Central memory CD4-positive, alpha-beta T cell (primary cell): ENCODE measurements around the gene CENPP.

Experiments used
- DNase-seq: peaks from one replicate; pipeline ENCODE4 v3.0.0; 2022

Gene CENPP

DNA sequence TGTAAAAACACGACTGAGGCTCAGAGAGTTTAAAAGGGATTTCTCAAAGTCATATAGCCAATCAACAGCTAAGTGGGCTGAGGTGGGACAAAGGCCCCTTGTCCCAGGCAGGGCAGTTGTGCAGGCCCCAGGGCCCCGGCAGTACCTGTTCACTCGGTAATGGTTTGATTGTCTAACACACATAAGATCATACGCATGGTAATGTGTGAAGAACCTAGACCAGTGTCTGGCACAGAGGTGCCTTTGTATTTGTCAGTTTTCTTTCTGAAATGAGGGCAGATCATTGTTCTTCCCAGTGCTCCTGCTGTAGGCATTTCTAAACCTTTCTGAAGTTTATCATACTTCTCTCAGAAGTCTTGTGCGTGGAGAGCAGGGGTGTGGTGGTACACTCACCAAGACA, 277.3 kb downstream of the CENPP start:
- DNase-seq: no peak

DNA sequence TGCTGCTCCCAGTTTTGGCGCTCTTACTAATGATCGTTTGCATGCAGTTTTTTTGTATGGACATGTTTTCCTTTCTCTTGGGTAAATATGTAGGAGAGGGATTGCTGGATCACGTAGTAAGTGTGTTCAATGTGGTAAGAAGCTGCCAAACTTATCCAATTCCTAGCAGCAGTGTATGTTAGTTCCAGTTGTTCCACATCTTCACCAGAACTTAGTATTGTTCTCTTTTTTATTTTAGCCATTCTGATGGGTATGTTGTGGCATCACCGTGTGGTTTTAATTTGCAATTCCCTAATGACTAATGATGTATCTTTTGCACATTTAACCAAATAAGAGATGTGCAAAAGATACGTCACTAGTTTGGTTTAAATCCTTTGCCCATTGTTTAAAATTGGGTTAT, 278.2 kb downstream of the CENPP start:
- no peak for DNase-seq

- DNase-seq: no peak
Measured at GRCh38 chr9:92605224-92605623, 279.5 kb downstream of the CENPP start.

DNA sequence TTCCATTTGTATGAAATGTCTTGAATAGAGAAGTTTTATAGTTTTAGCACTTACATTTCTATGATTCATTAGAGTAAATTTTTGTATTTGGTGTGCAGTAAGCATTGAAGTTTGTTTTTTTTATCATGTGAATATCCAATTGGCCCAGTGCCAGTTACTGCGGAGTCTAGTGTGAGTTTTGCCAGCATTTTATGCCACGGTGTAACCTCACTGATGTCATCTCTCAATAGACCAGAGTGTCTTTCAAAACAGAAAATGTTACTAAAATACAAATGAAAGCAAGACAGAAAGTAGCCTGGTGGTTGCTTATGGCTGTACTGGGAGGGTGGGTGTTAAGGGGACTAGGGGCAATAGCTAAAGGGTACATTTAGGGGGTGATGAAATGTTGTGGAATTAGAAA, 281.3 kb downstream of the CENPP start:
- no peak for DNase-seq

DNA sequence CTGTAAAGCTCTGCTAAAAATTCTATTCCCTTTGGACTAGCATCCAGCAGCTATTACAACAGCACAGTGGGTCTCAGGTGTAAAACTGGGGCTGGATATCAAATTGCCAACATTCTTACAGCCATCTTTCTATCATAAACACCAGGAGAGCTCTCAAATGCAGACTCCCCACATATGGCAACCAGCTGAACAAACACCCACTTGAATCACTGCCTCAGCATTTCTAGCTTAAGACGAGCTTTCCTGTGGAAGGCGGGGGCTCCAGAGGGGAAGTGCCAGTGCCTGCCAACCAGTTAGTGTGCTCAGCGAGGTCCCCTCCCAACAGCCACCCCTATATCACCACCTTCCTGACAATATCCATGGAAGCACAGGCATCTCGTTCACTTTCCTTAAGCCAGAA, 282.0 kb downstream of the CENPP start:
- DNase-seq: no peak

- no peak for DNase-seq
Measured at GRCh38 chr9:92608241-92608908, 282.6 kb downstream of the CENPP start.

DNA sequence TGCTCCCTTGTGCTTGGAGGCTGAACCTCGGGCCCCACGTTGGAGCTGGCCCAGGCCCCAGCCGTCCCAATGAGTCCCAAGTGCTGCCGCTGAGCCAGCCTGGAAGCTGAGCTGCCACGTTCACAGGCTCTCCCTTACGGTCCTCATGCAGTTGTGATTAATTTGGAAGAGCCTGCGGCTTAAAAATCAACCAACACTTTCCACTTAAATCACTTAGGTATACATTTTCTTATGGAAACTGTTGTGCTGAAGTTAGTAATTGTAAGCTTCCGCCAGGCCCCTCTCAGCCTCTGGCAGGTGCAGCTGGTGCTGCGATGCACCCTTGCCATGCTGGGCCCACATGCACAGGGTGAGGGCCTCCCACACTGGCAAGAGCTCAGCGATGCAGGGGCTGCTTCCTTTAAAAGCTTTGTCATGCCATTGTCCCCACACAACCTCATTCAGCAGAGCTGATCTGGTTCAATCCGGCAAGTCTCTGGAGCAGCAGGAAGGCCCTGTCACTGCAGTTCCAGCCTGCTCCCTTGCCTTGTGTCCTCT, 283.2 kb downstream of the CENPP start:
- DNase-seq: no peak

GRCh38 chr9:92610470-92611420, 285.0 kb downstream of the CENPP start:
- DNase-seq: no peak

- no peak for DNase-seq
Measured at GRCh38 chr9:92611621-92612285, 286.0 kb downstream of the CENPP start.

- no peak for DNase-seq
Measured at GRCh38 chr9:92612292-92612691, 286.5 kb downstream of the CENPP start.

GRCh38 chr9:92612816-92613215, 287.1 kb downstream of the CENPP start:
- no peak for DNase-seq

- no peak for DNase-seq
Measured at GRCh38 chr9:92613268-92614122, 287.7 kb downstream of the CENPP start.

- DNase-seq: no peak
Measured at GRCh38 chr9:92614123-92614510, 288.4 kb downstream of the CENPP start.

DNA sequence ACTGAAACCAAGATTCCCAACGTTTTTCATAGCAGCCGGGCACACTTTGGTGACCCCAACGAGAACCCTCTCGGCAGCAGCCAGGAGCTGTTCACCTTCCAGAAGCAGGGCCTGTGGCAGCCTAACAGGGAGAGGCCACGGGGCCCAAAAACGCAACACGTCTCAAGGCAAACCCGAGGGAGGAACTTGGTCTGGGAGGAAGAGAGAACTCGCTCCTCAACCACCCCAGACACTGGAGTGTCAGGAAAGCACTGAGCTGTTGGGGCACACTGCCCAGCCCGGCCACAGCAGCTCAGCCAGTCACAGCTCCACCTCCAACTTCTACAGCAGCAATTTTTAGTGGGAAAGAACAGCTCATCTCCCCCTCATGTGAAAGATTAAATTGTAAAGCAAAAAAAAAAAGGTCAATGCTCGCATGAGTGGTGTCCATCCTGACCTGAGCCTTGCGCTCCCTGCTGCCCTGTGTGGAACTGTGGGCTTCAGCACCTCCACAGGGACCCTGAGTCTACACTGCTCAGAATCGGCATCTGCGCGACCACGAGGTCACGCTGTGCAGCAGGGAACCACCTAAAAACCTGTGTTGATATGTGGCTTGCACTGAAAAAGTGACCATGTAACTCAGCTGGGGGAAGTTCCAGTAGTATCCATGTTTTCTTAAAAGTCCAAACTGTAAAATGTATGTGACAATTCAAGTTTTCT, 289.2 kb downstream of the CENPP start:
- no peak for DNase-seq

- no peak for DNase-seq
Measured at GRCh38 chr9:92615790-92616189, 290.0 kb downstream of the CENPP start.

GRCh38 chr9:92616199-92616641, 290.5 kb downstream of the CENPP start:
- DNase-seq: no peak

DNA sequence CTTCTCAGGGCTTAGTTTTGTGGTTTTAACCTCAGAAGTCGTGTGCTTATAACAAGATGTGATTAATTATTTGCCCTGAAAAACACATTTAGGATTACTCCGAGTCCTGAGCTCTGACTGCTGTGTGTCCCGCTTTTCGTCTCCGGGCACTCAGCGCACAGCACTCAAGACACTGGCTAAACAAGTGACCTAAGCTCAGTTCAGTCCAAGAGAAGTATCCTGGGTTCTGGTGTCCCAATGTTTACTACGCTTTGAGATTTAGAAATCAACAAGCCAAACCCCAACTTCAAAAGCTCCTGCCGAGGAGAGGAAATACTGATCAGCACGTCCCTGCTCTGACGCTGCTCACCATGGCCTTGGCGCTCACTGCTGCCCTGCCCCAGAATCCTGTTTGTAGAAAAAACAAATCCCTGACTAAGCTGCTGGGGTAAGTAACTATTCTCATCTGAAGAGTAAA, 290.9 kb downstream of the CENPP start:
- DNase-seq: no peak

DNA sequence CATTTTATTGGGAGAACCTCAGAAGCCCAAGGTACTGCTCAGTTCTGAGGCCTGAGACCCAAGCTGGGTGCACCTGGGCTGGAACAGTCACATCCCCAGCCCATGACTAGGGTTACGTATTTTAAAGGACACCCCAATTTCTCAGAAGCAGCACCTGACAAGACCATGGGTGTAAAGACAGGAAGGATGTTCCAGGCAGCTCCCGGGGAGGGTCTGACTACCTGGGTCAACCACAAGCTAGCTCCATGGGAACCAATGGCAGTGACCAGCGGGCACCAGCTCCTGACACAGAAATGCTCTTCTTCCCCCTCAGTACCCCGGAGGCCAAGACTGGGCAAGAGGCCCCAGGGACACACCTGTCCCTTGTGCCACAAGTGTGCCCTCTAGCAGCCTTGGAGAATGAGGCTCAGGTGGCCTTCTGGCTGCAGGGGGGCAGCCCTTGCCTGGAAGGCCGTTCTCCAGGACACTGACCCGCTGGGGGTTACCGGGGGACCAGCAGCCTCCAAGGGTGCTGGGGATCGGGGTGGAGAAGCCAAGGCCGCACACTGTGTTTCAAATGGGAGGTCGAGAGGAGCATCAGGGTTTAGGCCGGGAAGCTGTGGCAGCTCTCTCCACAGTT, 291.6 kb downstream of the CENPP start:
- no peak for DNase-seq

DNA sequence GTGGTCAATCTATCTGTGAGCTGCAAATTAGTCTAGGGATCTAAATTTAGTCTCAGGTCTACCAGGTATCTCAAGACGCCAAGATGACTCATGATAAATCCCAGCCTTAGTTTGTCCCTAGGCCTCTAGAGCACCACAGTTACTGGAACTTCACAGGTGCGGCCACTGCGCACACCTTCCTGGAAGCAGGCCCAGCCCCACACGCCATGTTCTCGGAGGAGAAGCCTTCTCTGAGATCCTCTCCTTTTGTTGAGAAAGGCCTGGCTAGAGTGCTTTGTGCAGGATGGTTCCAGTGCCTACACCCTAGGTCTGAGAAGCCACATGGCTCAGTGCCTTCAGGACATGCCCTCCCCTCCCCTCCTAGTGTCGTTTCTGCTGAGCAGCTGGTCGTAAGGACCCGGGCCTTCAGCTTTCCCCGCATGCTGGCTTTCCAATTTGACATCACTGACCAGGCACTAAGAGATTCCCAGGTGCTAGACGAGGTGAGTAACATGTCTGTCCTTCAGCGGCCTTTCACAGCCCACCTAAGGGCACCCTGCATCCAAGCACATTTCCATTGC, 292.3 kb downstream of the CENPP start:
- DNase-seq: no peak

DNA sequence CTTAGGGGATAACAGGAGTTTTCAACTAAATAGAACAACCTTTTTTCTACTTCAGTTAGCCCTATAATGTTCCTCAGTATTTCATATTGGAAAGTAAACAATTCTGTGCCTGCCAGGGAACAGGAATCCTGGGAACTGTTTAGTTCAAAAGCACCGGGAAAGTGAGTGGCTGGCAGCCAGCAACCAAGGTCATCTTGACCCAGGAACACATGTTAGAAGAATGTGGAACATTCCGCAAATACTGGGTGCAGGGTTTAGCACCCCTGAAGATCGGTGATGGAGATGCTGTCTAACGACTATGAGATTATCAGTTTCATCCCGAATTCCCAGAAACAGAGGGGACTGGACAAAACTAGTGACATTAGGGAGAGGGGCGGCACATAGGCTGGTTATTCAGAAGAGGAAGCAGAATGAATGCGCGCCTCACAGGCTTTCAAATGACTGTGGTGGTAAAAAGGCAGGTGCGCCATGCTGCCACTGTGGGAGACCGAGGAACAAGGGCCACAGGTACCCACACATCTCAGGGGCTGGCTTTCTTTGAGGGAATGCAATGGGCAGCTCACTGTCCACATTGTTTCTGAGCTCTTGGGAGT, 293.0 kb downstream of the CENPP start:
- DNase-seq: no peak
